ENCODE measurements around the gene ASPM. TPM values are rescaled to one million over a fixed set of nuclear protein-coding genes. Genes with fewer than 3 reads are reported as not detected.

Gene ASPM
- polyA plus RNA-seq, 3 donors, result 0.01 to 0.08 (median 0.05) TPM

DNA sequence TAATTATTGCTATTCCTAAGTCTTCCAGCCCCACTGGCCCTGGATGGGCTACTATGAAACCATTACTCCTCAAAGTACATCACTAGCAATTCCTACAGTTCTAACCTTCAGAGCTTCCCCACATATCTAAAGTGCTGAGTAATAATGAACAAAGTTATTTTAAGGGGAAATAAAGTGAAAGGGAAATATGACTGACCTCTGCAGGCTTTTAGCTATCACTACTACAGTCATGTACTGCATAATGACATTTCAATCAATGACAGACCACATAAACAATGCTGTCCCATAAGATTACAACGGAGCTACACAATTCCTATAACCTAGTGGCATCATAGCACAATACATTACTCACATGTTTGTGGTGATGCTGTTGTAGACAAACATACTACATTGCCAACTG, 32.5 kb upstream of the ASPM start:
- Histone ChIP-seq H3K79me2 (ENCODE audit: insufficient read depth, low read length) (no peaks in the 10 kb centered on the region), H3K27me3 (ENCODE audit: control insufficient read depth in 2 of 2, insufficient read depth in 2 of 2, low read length in 2 of 2) (no peaks in the 10 kb centered on the region), H4K20me1 (ENCODE audit: insufficient read depth, low read length) (no peaks in the 10 kb centered on the region), H3K4me1 (ENCODE audit: control insufficient read depth in 1 of 2, insufficient read depth in 2 of 2, low read length in 2 of 2) (peaks cover 2 to 5% of the 10 kb centered on the region in 2 donors), H3K9me3 (replicated peaks in 1 of 2; ENCODE audit: control insufficient read depth in 1 of 2, insufficient read depth in 1 of 2, low read length in 2 of 2) (no peaks in the 10 kb centered on the region), H3K4me3 (replicated peaks in 1 of 3; ENCODE audit: low read depth in 2 of 3, low read length in 3 of 3) (no peak overlapping the region), H2AFZ (ENCODE audit: insufficient read depth, low read depth, low read length, poor library complexity, severe bottlenecking) (no peak overlapping the region), H3K27ac (ENCODE audit: low read depth in 1 of 2, low read length in 2 of 2) (peak overlapping the region in 1 of 2 donors; percentile 48), H3K36me3 (replicated peaks in 1 of 2; ENCODE audit: control insufficient read depth in 1 of 2, insufficient read depth in 2 of 2, low read length in 2 of 2) (peaks cover 64 to 89% of the 10 kb centered on the region in 2 donors), H3K4me2 (replicated peaks; ENCODE audit: extremely low read depth, low read length, poor library complexity, severe bottlenecking) (no peak overlapping the region), H3K9ac (ENCODE audit: insufficient read depth, low read length, poor library complexity, severe bottlenecking) (no peak overlapping the region)
- no CpG with 5 or more reads among the region's 1 CpG for WGBS (ENCODE audit: insufficient coverage)
- DNase-seq, result peak in 2 of 3 donors; percentile 6 to 10
- no peaks in the 10 kb centered on the region for H3K9me3 Mint-ChIP-seq
- H3K4me3 Mint-ChIP-seq, result no peak overlapping the region
- H3K36me3 Mint-ChIP-seq, result peaks cover 49 to 52% of the 10 kb centered on the region in 2 donors
- H3K4me1 Mint-ChIP-seq, result peaks cover 3% of the 10 kb centered on the region
- no peaks in the 10 kb centered on the region for H3K27me3 Mint-ChIP-seq (ENCODE audit: low read depth in 3 of 3)
- intact Hi-C loops (cut with micrococcal nuclease), result no loop called here
- TF ChIP-seq, protein P1, sequence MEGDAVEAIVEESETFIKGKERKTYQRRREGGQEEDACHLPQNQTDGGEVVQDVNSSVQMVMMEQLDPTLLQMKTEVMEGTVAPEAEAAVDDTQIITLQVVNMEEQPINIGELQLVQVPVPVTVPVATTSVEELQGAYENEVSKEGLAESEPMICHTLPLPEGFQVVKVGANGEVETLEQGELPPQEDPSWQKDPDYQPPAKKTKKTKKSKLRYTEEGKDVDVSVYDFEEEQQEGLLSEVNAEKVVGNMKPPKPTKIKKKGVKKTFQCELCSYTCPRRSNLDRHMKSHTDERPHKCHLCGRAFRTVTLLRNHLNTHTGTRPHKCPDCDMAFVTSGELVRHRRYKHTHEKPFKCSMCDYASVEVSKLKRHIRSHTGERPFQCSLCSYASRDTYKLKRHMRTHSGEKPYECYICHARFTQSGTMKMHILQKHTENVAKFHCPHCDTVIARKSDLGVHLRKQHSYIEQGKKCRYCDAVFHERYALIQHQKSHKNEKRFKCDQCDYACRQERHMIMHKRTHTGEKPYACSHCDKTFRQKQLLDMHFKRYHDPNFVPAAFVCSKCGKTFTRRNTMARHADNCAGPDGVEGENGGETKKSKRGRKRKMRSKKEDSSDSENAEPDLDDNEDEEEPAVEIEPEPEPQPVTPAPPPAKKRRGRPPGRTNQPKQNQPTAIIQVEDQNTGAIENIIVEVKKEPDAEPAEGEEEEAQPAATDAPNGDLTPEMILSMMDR (IDR thresholded peaks at IDR 0.05), result no peak
- peak overlapping the region in 1 of 7 donors; percentile 64 for H3K27ac Mint-ChIP-seq

DNA sequence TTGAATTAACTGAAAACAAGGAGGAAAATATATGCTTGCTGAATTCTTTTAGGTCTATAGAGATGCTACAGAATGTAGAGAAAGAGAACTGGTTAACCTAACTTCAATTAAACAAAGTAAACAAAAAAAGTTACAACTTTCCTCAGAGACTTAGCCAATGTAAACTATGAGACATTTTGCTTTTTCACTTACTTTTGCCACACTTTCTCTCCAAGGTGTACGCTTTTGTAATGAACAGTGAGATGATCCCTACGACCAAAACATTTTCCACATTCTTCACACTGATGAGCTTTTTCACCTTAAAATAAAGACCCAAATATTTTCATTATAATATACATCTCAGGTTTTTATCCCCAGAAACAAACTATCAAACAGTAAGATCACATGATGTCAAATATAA, 28.3 kb upstream of the ASPM start:
- Histone ChIP-seq H3K4me3 (replicated peaks in 1 of 3; ENCODE audit: low read depth in 2 of 3, low read length in 3 of 3) (no peak overlapping the region), H3K9ac (ENCODE audit: insufficient read depth, low read length, poor library complexity, severe bottlenecking) (no peak overlapping the region), H3K36me3 (replicated peaks in 1 of 2; ENCODE audit: control insufficient read depth in 1 of 2, insufficient read depth in 2 of 2, low read length in 2 of 2) (peaks cover 71 to 84% of the 10 kb centered on the region in 2 donors), H3K4me1 (ENCODE audit: control insufficient read depth in 1 of 2, insufficient read depth in 2 of 2, low read length in 2 of 2) (peaks cover 2 to 5% of the 10 kb centered on the region in 2 donors), H4K20me1 (ENCODE audit: insufficient read depth, low read length) (no peaks in the 10 kb centered on the region), H3K9me3 (replicated peaks in 1 of 2; ENCODE audit: control insufficient read depth in 1 of 2, insufficient read depth in 1 of 2, low read length in 2 of 2) (no peaks in the 10 kb centered on the region), H3K27me3 (ENCODE audit: control insufficient read depth in 2 of 2, insufficient read depth in 2 of 2, low read length in 2 of 2) (no peaks in the 10 kb centered on the region), H3K27ac (ENCODE audit: low read depth in 1 of 2, low read length in 2 of 2) (peak overlapping the region in 1 of 2 donors; percentile 28), H3K79me2 (ENCODE audit: insufficient read depth, low read length) (no peaks in the 10 kb centered on the region), H3K4me2 (replicated peaks; ENCODE audit: extremely low read depth, low read length, poor library complexity, severe bottlenecking) (no peak overlapping the region), H2AFZ (ENCODE audit: insufficient read depth, low read depth, low read length, poor library complexity, severe bottlenecking) (no peak overlapping the region)
- peaks cover 3% of the 10 kb centered on the region for H3K4me1 Mint-ChIP-seq
- TF ChIP-seq, protein P1 (IDR thresholded peaks at IDR 0.05), result no peak
- peaks cover 47 to 56% of the 10 kb centered on the region in 2 donors for H3K36me3 Mint-ChIP-seq
- no peaks in the 10 kb centered on the region for H3K9me3 Mint-ChIP-seq
- H3K27ac Mint-ChIP-seq, result no peak overlapping the region
- WGBS (ENCODE audit: insufficient coverage), result 100% methylated on average over 1 of the region's 2 CpGs
- intact Hi-C loops (cut with micrococcal nuclease), result no loop called here
- no peak for DNase-seq
- H3K27me3 Mint-ChIP-seq (ENCODE audit: low read depth in 3 of 3), result no peaks in the 10 kb centered on the region
- H3K4me3 Mint-ChIP-seq, result no peak overlapping the region
